Spleen (tissue), 7 donors: ENCODE results near the gene SCP2.

Source experiments
- POLR2A ChIP-seq, 3 donors: fragments of 450-650 bp; IDR thresholded peaks; one replicate each; pipeline ENCODE4 v1.5.1; 2017; ENCODE audit warnings: antibody characterized with exemption in 3 of 3, mild to moderate bottlenecking in 1 of 3
- POLR2AphosphoS5 ChIP-seq, 3 donors: sonication (generic); formaldehyde crosslinking; IDR thresholded peaks; one replicate each; pipeline ENCODE4 v1.5.1; 2017; ENCODE audit warnings: antibody characterized with exemption in 3 of 3
- TF ChIP-seq, protein P1 (sequence below), 11 experiments: fragments of 200-600 bp in 7 of 11; fragments of 450-650 bp in 4 of 11; sonication (generic) in 4 of 11; IDR thresholded peaks in 8 of 11; conservative IDR thresholded peaks in 3 of 11; 1 replicate in 7 of 11; 2 replicates in 4 of 11; pipeline versions ENCODE4 v1.4.0 to v1.8.0; 2016 to 2021; ENCODE audit warnings: antibody characterized with exemption in 11 of 11, inconsistent platforms in 4 of 11, mild to moderate bottlenecking in 1 of 11
- donor health status: DM: no; HTN: no; CAD: no; lungs with moderate emphysema.
- donor health status: DM: no; HTN: no; CAD: no.
- donor health status: DM: no; HTN: no; CAD: no.

DNA sequence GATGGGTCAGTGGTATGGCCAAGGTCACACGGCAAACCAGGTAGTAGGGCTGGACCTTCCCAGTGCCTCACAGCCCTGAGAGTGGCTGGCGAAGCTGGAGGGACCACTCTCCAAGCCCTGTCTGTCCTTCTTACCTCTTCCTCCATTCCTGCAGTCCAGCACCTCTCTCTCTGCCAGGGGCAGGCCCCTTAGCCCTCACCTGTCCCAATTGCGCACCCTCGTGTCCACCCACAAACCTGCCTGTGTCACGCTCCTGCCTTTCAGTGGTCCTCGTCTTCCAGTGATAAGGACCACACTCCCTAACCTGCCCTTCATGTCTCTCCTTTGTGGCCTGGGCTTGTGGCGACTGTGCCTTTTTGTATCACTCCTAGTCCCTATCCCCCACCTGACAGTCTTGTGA is 138.3 kb downstream of the SCP2 start:
- TF ChIP-seq POLR2A (IDR thresholded peaks at IDR 0.05), result no peak
- TF ChIP-seq, protein P1, sequence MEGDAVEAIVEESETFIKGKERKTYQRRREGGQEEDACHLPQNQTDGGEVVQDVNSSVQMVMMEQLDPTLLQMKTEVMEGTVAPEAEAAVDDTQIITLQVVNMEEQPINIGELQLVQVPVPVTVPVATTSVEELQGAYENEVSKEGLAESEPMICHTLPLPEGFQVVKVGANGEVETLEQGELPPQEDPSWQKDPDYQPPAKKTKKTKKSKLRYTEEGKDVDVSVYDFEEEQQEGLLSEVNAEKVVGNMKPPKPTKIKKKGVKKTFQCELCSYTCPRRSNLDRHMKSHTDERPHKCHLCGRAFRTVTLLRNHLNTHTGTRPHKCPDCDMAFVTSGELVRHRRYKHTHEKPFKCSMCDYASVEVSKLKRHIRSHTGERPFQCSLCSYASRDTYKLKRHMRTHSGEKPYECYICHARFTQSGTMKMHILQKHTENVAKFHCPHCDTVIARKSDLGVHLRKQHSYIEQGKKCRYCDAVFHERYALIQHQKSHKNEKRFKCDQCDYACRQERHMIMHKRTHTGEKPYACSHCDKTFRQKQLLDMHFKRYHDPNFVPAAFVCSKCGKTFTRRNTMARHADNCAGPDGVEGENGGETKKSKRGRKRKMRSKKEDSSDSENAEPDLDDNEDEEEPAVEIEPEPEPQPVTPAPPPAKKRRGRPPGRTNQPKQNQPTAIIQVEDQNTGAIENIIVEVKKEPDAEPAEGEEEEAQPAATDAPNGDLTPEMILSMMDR (IDR thresholded peaks at IDR 0.05 in 8 of 11, conservative IDR thresholded peaks at IDR 0.05 in 3 of 11), result no peak
- TF ChIP-seq POLR2AphosphoS5 (IDR thresholded peaks at IDR 0.05), result no peak
